HepG2 (cell line): Measurements from ENCODE around the gene RTEL1. TPM values are rescaled to one million over a fixed set of nuclear protein-coding genes. Genes with fewer than 3 reads are reported as not detected.

Experiments used
- CSRNP2 ChIP-seq: sonication (generic); formaldehyde crosslinking; conservative IDR thresholded peaks from 2 replicates; pipeline ENCODE4 v1.8.0; 2022; ENCODE audit warnings: low read depth, missing genetic modification reagents
- IKZF1 ChIP-seq: fragments of 450-650 bp; IDR thresholded peaks from 2 replicates; pipeline ENCODE4 v1.7.1; 2016
- MAZ ChIP-seq, 2 experiments: sonication (generic) in 1 of 2; formaldehyde crosslinking in 1 of 2; IDR thresholded peaks; 2 replicates each; pipeline versions ENCODE4 v1.5.0 to v1.6.1; 2012 to 2020; ENCODE audit warnings: low read depth in 2 of 2, mild to moderate bottlenecking in 2 of 2, borderline replicate concordance in 1 of 2, improper control_type of control experiment in 1 of 2, low read length in 1 of 2, missing genetic modification reagents in 1 of 2, moderate library complexity in 1 of 2
- MED8 ChIP-seq: sonication (generic); formaldehyde crosslinking; IDR thresholded peaks from 2 replicates; pipeline ENCODE4 v1.8.1; 2023; ENCODE audit warnings: mild to moderate bottlenecking, missing genetic modification reagents; ENCODE audit not compliant: insufficient replicate concordance
- MLXIP ChIP-seq: sonication (generic); formaldehyde crosslinking; IDR thresholded peaks from 2 replicates; pipeline ENCODE4 v1.9.0; 2021; ENCODE audit warnings: missing genetic modification reagents, borderline replicate concordance
- SIX1 ChIP-seq: sonication (generic); formaldehyde crosslinking; IDR thresholded peaks from 2 replicates; pipeline ENCODE4 v1.4.0; 2020; ENCODE audit warnings: missing genetic modification reagents, borderline replicate concordance
- SMAD9 ChIP-seq: sonication (generic); formaldehyde crosslinking; IDR thresholded peaks from 2 replicates; pipeline ENCODE4 v1.5.1; 2020; ENCODE audit warnings: mild to moderate bottlenecking, missing genetic modification reagents
- SMARCC2 ChIP-seq: fragments of 450-650 bp; IDR thresholded peaks from 2 replicates; pipeline ENCODE4 v1.6.1; 2017; ENCODE audit warnings: antibody characterized with exemption, mild to moderate bottlenecking
- SNAPC4 ChIP-seq: sonication (generic); formaldehyde crosslinking; IDR thresholded peaks from 2 replicates; pipeline ENCODE4 v1.4.0; 2020; ENCODE audit warnings: mild to moderate bottlenecking, missing genetic modification reagents
- YEATS2 ChIP-seq: sonication (generic); formaldehyde crosslinking; IDR thresholded peaks from 2 replicates; pipeline ENCODE4 v1.4.0; 2020; ENCODE audit warnings: missing genetic modification reagents, borderline replicate concordance
- ZFP62 ChIP-seq: sonication (generic); formaldehyde crosslinking; IDR thresholded peaks from 2 replicates; pipeline ENCODE4 v1.4.0; 2020; ENCODE audit warnings: missing genetic modification reagents
- ZNF18 ChIP-seq: sonication (generic); formaldehyde crosslinking; IDR thresholded peaks from 2 replicates; pipeline ENCODE4 v1.8.0; 2022; ENCODE audit warnings: mild to moderate bottlenecking, missing genetic modification reagents; ENCODE audit not compliant: insufficient replicate concordance
- ZNF326 ChIP-seq: sonication (generic); formaldehyde crosslinking; IDR thresholded peaks from 2 replicates; pipeline ENCODE4 v1.4.0; 2020; ENCODE audit warnings: missing genetic modification reagents, borderline replicate concordance
- ZUFSP ChIP-seq: sonication (generic); formaldehyde crosslinking; IDR thresholded peaks from 2 replicates; pipeline ENCODE4 v1.9.0; 2021; ENCODE audit warnings: missing genetic modification reagents, mild to moderate bottlenecking, borderline replicate concordance
- polyA plus RNA-seq, 8 experiments: library from polyadenylated mRNA; depleted of rRNA in 3 of 8; stranded (reverse) in 7 of 8; unstranded in 1 of 8; fragments of >200 nt; fragmentation: Illumina TruSeq in 4 of 8; extraction: Trizol in 4 of 8; gene quantifications; 2 replicates each; pipeline versions ENCODE4 v1.2.1 to v1.2.3, GENCODE V29; 2011 to 2016; ENCODE audit warnings: low read depth in 4 of 8, missing spikeins in 1 of 8, mixed read lengths in 1 of 8; ENCODE audit not compliant: insufficient read depth in 1 of 8
- total RNA-seq, 5 experiments: library from RNA; depleted of rRNA; stranded (reverse); fragments of >200 nt; fragmentation: Illumina TruSeq; extraction: Trizol; gene quantifications; 2 replicates each; pipeline ENCODE4 v1.2.3, GENCODE V29; 2016; ENCODE audit warnings: low read depth in 1 of 5

RTEL1 gene
- total and polyA plus RNA-seq, 2 of the 13 experiments (the other 11 are each of a cell fraction or from before 2014, with no cell fraction given), result 21.8 to 36.4 TPM

GRCh38 chr20:63744574-63745423, 86.7 kb downstream of the RTEL1 start (continued):
- TF ChIP-seq SMAD9 (CRISPR knock-in tag) (no peak), SIX1 (no peak), MLXIP (CRISPR knock-in tag) (no peak), ZNF326 (CRISPR knock-in tag) (no peak), SMARCC2 (no peak), MAZ (IDR thresholded peaks at IDR 0.05; ENCODE audit: borderline replicate concordance, low read depth, low read length) (0 out of 2 replicates have a peak, but pooled peaks have one; percentile 27), MAZ (CRISPR knock-in tag; IDR thresholded peaks at IDR 0.05; ENCODE audit: low read depth) (0 out of 2 replicates have a peak, but pooled peaks have one; percentile 27), MED8 (no peak), CSRNP2 (no peak), YEATS2 (CRISPR knock-in tag) (no peak), SNAPC4 (CRISPR knock-in tag) (0 out of 2 replicates have a peak, but pooled peaks have one; percentile 23), ZUFSP (no peak), IKZF1 (no peak), ZNF18 (CRISPR knock-in tag) (no peak), ZFP62 (CRISPR knock-in tag) (no peak)
